Neural crest cell (in vitro differentiated cells): Measurements from ENCODE around the gene DNER. TPM values are rescaled to one million over a fixed set of nuclear protein-coding genes. Genes with fewer than 3 reads are reported as not detected.
A peak's percentile ranks its signal among the peaks of the same experiment; 100 is the strongest.

ENCODE experiments used
- DNase-seq: peaks from one replicate; pipeline ENCODE4 v3.0.0; 2021; ENCODE audit warnings: low read depth, mixed read lengths, low spot score
- H3K27ac Mint-ChIP-seq: one replicate; pipeline ENCODE4 v1.8.0; 2021; ENCODE audit warnings: mild to moderate bottlenecking, mixed read lengths; ENCODE audit not compliant: unreplicated experiment
- H3K27me3 Mint-ChIP-seq: 2 replicates; pipeline ENCODE4 v1.8.0; 2021; ENCODE audit warnings: low read depth, mild to moderate bottlenecking, mixed read lengths
- H3K36me3 Mint-ChIP-seq: 2 replicates; pipeline ENCODE4 v1.8.0; 2021; ENCODE audit warnings: low read depth, mild to moderate bottlenecking, mixed read lengths
- H3K4me1 Mint-ChIP-seq: 2 replicates; pipeline ENCODE4 v1.8.0; 2021; ENCODE audit warnings: mixed read lengths
- H3K4me3 Mint-ChIP-seq: one replicate; pipeline ENCODE4 v1.8.0; 2021; ENCODE audit warnings: mild to moderate bottlenecking, mixed read lengths
- H3K9me3 Mint-ChIP-seq: 2 replicates; pipeline ENCODE4 v1.8.0; 2021; ENCODE audit warnings: mixed read lengths
- CTCF ChIP-seq: fragments of 200-600 bp; sonication (generic); conservative IDR thresholded peaks from 2 replicates; pipeline ENCODE4 v1.5.0; 2021; ENCODE audit warnings: antibody characterized with exemption, mild to moderate bottlenecking
- total RNA-seq: library from RNA; stranded (reverse); gene quantifications from 2 replicates; pipeline ENCODE4 v1.2.1, GENCODE V29; 2021

The DNER gene
- total RNA-seq, 1 donor from 2014 or later = 4.1 TPM

- Mint-ChIP-seq H3K9me3 (no peaks in the 10 kb centered on the region), H3K36me3 (no peaks in the 10 kb centered on the region), H3K4me1 (peaks cover 10% of the 10 kb centered on the region), H3K27me3 (peaks cover 43% of the 10 kb centered on the region), H3K4me3 (no peak overlapping the region), H3K27ac (no peak overlapping the region)
- no peak for DNase-seq
- TF ChIP-seq CTCF = no peak
Observed at GRCh38 chr2:229636571-229636970, 77.8 kb downstream of the DNER start.

GRCh38 chr2:229635371-229635680, 79.0 kb downstream of the DNER start:
- TF ChIP-seq CTCF = no peak
- Mint-ChIP-seq H3K27ac (no peak overlapping the region), H3K9me3 (no peaks in the 10 kb centered on the region), H3K36me3 (no peaks in the 10 kb centered on the region), H3K27me3 (peaks cover 43% of the 10 kb centered on the region), H3K4me1 (peaks cover 10% of the 10 kb centered on the region), H3K4me3 (no peak overlapping the region)
- DNase-seq = no peak

GRCh38 chr2:229634601-229635370, 79.6 kb downstream of the DNER start:
- Mint-ChIP-seq H3K4me1 (peaks cover 10% of the 10 kb centered on the region), H3K27me3 (peaks cover 43% of the 10 kb centered on the region), H3K4me3 (no peak overlapping the region), H3K9me3 (no peaks in the 10 kb centered on the region), H3K27ac (no peak overlapping the region), H3K36me3 (no peaks in the 10 kb centered on the region)
- DNase-seq = peak; percentile 28
- TF ChIP-seq CTCF = no peak

GRCh38 chr2:229633556-229633955, 80.8 kb downstream of the DNER start:
- Mint-ChIP-seq H3K4me1 (peaks cover 10% of the 10 kb centered on the region), H3K4me3 (no peak overlapping the region), H3K36me3 (no peaks in the 10 kb centered on the region), H3K27ac (no peak overlapping the region), H3K9me3 (no peaks in the 10 kb centered on the region), H3K27me3 (peaks cover 43% of the 10 kb centered on the region)
- TF ChIP-seq CTCF = no peak
- DNase-seq = no peak

GRCh38 chr2:229629039-229629438, 85.3 kb downstream of the DNER start:
- Mint-ChIP-seq H3K27me3 (peaks cover 14% of the 10 kb centered on the region), H3K4me3 (no peak overlapping the region)

More at GRCh38 chr2:229629039-229629438, 85.3 kb downstream of the DNER start:
- H3K36me3 Mint-ChIP-seq = no peaks in the 10 kb centered on the region
- H3K4me1 Mint-ChIP-seq = no peaks in the 10 kb centered on the region
- H3K9me3 Mint-ChIP-seq = no peaks in the 10 kb centered on the region
- no peak for TF ChIP-seq CTCF
- no peak for DNase-seq
- no peak overlapping the region for H3K27ac Mint-ChIP-seq
